NCI-H774 (cell line): ENCODE data around the gene PYGB.

Experiments
- DNase-seq: peaks from one replicate; lab custom pipeline; 2025; lab: John Stamatoyannopoulos, UW

PYGB gene

GRCh38 chr20:25271486-25272222 lies 23.8 kb downstream of the PYGB start:
- no peak for DNase-seq

GRCh38 chr20:25272223-25273000 lies 24.5 kb downstream of the PYGB start:
- DNase-seq, result no peak

GRCh38 chr20:25273046-25273445 lies 25.2 kb downstream of the PYGB start:
- no peak for DNase-seq

- no peak for DNase-seq
These were observed 25.9 kb downstream of the PYGB start for GRCh38 chr20:25273541-25274358.

- no peak for DNase-seq
These were observed 26.6 kb downstream of the PYGB start for GRCh38 chr20:25274481-25274880.

- DNase-seq, result no peak
These were observed 27.3 kb downstream of the PYGB start for GRCh38 chr20:25274891-25275812.

- no peak for DNase-seq
These were observed 28.1 kb downstream of the PYGB start for GRCh38 chr20:25275813-25276532.

GRCh38 chr20:25276533-25277050 lies 28.7 kb downstream of the PYGB start:
- no peak for DNase-seq

- no peak for DNase-seq
These were observed 29.3 kb downstream of the PYGB start for GRCh38 chr20:25277051-25277801.

GRCh38 chr20:25277941-25278521 lies 30.1 kb downstream of the PYGB start:
- no peak for DNase-seq

- no peak for DNase-seq
These were observed 30.9 kb downstream of the PYGB start for GRCh38 chr20:25278636-25279361.

- no peak for DNase-seq
These were observed 31.5 kb downstream of the PYGB start for GRCh38 chr20:25279403-25279802.

GRCh38 chr20:25280051-25280573 lies 32.2 kb downstream of the PYGB start:
- peak; percentile 76 for DNase-seq

- no peak for DNase-seq
These were observed 33.0 kb downstream of the PYGB start for GRCh38 chr20:25280574-25281535.

- DNase-seq, result no peak
These were observed 33.7 kb downstream of the PYGB start for GRCh38 chr20:25281541-25281991.

- DNase-seq, result no peak
These were observed 34.3 kb downstream of the PYGB start for GRCh38 chr20:25282034-25282781.
